ENCODE results near the gene GDAP1L1.
A peak's percentile ranks its signal among the peaks of the same experiment; 100 is the strongest.

The GDAP1L1 gene

DNA sequence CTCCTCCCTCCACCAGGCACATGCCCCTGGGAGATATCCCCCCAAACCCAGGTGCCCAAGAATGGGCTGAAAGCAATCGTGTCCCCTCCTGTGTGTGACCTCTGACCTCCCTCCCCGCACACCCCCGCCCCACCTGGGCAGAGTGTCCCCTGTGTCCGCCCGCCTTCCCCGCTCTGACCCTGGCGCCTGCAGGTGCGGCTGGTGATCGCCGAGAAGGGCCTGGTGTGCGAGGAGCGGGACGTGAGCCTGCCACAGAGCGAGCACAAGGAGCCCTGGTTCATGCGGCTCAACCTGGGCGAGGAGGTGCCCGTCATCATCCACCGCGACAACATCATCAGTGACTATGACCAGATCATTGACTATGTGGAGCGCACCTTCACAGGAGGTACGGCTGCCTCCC, 9.9 kb downstream of the GDAP1L1 start:
- TF ChIP-seq, protein P1, sequence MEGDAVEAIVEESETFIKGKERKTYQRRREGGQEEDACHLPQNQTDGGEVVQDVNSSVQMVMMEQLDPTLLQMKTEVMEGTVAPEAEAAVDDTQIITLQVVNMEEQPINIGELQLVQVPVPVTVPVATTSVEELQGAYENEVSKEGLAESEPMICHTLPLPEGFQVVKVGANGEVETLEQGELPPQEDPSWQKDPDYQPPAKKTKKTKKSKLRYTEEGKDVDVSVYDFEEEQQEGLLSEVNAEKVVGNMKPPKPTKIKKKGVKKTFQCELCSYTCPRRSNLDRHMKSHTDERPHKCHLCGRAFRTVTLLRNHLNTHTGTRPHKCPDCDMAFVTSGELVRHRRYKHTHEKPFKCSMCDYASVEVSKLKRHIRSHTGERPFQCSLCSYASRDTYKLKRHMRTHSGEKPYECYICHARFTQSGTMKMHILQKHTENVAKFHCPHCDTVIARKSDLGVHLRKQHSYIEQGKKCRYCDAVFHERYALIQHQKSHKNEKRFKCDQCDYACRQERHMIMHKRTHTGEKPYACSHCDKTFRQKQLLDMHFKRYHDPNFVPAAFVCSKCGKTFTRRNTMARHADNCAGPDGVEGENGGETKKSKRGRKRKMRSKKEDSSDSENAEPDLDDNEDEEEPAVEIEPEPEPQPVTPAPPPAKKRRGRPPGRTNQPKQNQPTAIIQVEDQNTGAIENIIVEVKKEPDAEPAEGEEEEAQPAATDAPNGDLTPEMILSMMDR (IDR thresholded peaks at IDR 0.05; ENCODE audit: control extremely low read depth, extremely low read depth, low read depth, missing control alignments): no peak
- CTCF ChIA-PET: no interaction called here
- POLR2A ChIA-PET: no interaction called here
- DNase-seq (ENCODE audit: extremely low spot score): no peak

GRCh38 chr20:44258226-44258890, 11.2 kb downstream of the GDAP1L1 start:
- ChIA-PET POLR2A (no interaction called here), CTCF (no interaction called here)

DNA sequence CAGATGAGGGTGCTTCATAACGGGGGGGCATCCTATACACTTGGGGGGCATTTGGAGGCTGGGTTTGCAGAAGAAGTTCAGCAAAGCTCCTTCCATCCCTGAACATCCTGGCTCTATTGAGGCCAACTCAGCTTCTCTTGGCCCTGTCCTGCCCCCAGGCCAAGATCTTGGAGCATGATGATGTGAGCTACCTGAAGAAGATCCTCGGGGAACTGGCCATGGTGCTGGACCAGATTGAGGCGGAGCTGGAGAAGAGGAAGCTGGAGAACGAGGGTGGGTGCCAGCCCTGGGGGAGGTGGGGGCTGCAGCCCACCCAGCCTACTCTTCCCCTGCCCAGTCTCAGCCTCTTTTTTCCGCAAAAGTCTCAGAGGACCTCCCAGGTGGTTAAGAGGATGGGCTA, 17.2 kb downstream of the GDAP1L1 start:
- ChIA-PET CTCF (interaction anchor here (0.7 to 2.8 kb wide), 9 partner anchors 8 to 148 kb away, joined by 3 to 12 read pairs (median 3); partner anchors contain the start of genes FITM2 and GDAP1L1), POLR2A (no interaction called here)
- no peak for DNase-seq (ENCODE audit: extremely low spot score)
- TF ChIP-seq, protein P1 (IDR thresholded peaks at IDR 0.05; ENCODE audit: control extremely low read depth, extremely low read depth, low read depth, missing control alignments): no peak

More at GRCh38 chr20:44258226-44258890, 11.2 kb downstream of the GDAP1L1 start:
- DNase-seq (ENCODE audit: extremely low spot score): no peak
- TF ChIP-seq, protein P1 (IDR thresholded peaks at IDR 0.05; ENCODE audit: control extremely low read depth, extremely low read depth, low read depth, missing control alignments): no peak

GRCh38 chr20:44268802-44269201, 21.7 kb downstream of the GDAP1L1 start:
- DNase-seq (ENCODE audit: extremely low spot score): no peak
- TF ChIP-seq, protein P1 (IDR thresholded peaks at IDR 0.05; ENCODE audit: control extremely low read depth, extremely low read depth, low read depth, missing control alignments): no peak
- ChIA-PET POLR2A (no interaction called here), CTCF (no interaction called here)

DNA sequence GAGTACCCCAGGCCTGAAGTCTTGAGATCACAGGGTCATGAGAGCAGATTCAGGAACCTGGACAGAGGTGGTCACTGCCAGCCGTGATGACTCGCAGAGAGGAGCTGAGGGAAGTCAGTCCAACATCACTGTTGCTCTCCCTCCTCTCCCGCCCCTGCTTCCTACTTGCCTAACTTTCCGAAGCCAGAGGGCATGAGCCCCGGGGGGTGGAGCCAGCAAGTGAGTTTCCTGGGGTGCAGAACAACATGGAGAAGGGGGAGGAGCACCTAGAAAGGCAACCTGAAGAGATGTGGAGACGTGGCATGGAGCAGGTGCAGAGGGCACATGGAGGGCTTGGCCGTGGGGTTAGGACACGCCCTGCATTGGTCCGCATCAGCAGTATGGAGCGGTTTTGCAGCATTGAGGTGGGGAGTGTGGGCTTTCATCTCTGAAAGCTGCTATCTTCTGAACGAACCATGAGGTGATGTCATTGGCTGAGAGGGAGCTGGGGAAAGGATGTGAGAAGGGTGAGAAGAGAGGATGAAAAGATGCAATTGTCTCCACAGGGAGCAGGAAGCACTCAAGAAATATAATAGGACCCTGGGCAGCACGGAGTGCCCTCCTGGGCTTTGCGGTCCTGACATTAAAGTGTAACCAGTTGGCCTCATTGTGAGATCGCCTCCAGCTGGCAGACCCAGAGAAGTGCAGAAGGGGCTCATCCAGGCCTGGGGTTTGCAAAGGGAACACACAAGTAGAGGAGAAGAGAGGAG, 25.0 kb downstream of the GDAP1L1 start:
- ChIA-PET CTCF (interaction anchor here (0.8 to 1.6 kb wide), 7 partner anchors 8 to 82 kb away, joined by 3 to 7 read pairs (median 3); partner anchors contain the start of gene FITM2), POLR2A (interaction anchor here (0.6 kb wide), 1 partner anchor 1337 kb away, joined by 4 read pairs; no protein-coding TSS in a partner anchor)
- no peak for DNase-seq (ENCODE audit: extremely low spot score)
- TF ChIP-seq, protein P1 (IDR thresholded peaks at IDR 0.05; ENCODE audit: control extremely low read depth, extremely low read depth, low read depth, missing control alignments): peak; percentile 12

DNA sequence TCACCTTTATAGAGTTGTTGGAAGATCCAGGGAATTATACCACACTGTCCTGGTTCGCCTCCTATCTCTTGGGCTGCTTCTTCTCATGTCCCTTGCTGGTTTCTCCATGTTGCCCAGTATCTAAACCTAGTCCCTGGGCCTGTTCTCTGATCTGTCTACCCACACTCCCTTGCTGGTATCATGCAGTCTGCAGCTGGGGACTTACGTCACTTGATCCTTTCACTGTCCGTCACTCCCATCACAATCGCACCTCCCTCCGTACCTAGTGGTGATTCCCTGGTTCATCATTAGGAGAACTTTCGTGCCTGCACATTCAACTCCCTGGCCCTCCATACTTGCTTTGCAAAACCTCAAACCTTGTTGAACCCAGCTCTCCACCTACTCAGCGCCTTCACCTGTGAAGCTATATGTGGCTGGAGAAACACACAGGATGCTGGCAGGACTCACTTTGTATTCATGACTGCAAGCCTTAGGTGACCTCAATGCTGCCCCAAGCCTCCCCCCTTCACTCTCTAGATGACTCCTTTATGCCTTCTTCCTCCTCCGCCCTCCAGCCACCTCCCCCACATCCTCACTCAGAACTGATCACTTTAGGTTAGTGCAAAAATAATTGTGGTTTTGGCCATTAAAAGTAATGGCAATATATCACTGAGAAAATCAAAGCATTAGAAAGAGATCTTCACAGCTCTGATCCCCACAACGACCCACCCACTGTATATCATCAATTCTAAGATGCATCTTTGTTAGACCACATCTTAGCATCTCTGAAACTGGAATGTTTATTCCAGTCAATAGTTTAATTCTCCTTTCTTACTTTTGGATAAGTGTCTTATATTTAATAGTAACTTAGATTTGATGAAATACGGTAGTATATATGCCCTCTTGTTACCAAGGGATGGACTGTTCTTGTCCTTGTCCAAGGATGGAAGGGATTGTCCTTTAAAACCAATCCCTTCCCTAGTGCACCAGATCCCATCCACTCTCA, 26.4 kb downstream of the GDAP1L1 start:
- TF ChIP-seq, protein P1 (IDR thresholded peaks at IDR 0.05; ENCODE audit: control extremely low read depth, extremely low read depth, low read depth, missing control alignments): no peak
- DNase-seq (ENCODE audit: extremely low spot score): peak; percentile 57
- POLR2A ChIA-PET: no interaction called here
- CTCF ChIA-PET: interaction anchor here (0.9 to 2.0 kb wide), 6 partner anchors 9 to 57 kb away, joined by 3 to 4 read pairs (median 4); partner anchors contain the start of gene FITM2

Measured in GM10248 (cell line).